UCSD-AML1 (cell line): ENCODE data around the gene ITGA8.
"Not testable (repeated sequence)": the region's sequence is repeated elsewhere in the genome, so short reads cannot be mapped to it uniquely, and the experiment has no call there.

Experiments
- DNase-seq: peaks from one replicate; lab custom pipeline; 2025; ENCODE audit not compliant: unreplicated experiment; lab: John Stamatoyannopoulos, UW

Gene ITGA8

DNA sequence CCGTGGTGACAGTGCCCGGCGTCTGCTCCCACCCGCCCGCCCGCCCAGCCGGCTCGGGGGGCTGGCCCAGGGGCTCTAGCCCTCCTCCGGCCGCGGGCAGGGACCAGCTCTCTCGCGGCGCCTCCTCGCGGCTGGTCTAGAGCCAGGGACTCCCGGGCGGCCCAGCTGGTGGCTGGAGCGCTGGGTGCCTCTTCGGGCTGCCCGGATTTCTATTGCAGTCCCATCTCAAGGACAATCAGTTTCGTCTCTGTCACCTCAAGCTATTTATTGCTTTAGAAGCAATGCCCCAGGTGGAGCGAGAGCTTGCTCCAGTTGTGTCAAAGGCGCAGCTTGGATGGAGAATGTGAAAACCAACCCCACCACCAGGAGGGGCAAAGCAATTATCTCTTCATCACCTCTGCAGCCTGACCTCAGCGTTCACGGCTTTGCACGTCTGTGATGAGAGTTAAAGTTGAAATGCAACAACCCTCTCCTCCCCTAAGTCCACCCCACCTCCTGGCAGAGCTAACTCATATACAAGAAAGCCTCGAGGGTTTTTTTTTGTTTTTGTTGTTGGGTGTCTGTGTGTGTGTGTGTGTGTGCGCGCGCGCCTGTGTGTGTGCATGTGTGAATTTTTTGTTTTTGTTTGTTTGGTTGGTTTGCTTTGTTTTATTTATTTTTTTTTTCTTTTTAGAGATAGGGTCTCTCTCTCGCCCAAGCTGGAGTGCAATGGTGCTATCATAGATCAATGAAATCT lies at the start of gene ITGA8:
ITGA8 (minus strand) TSS at position 24 of the 736 bp plus-strand sequence. CDS start 151 bp downstream, outside the sequence.
- DNase-seq, result no peak

DNA sequence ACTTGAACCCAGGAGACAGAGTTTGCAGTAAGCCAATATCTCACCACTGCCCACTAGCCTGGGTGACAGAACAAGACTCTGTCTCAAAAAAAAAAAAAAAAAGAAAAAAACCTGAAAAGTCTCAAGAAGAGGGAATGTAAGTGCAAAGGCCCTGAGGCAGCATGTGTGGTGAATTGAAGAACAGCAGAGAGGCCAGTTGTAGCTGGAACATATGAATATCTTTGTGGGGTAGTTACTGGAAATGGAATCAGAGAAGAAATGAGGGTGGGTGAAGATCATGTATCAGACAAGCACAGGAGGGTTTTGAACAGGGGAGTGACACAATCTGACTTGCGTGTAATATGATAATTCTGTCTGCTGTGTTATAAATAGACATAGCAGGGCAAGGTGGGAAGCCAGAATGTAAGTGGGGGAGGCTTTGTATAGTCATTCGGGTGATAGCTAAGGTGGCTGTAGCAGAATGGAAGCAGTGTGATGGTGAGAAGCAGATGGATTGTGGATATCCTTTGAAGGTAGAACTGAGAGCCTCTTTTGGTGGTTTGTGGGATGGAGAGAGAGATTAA lies 45.3 kb upstream of the ITGA8 start:
- no peak for DNase-seq

DNA sequence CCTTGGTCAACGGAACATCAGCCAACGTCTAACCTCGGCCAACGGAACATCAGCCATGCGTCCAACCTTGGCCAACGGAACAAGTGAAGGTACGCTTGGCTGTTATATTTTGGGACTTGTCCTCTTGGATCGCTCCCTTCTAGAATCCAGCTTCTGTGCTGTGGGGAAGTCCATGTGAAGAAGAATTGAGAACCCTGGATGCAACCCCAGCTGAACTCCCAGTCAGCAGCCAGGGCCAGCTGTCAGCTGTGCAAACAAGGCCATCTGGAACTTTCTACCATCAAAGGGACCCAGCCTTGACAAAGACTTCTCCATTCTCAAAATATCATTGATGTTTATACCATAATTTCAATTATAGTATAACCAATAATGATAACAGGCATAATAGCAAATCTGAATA lies 43.3 kb upstream of the ITGA8 start:
- no peak for DNase-seq

DNA sequence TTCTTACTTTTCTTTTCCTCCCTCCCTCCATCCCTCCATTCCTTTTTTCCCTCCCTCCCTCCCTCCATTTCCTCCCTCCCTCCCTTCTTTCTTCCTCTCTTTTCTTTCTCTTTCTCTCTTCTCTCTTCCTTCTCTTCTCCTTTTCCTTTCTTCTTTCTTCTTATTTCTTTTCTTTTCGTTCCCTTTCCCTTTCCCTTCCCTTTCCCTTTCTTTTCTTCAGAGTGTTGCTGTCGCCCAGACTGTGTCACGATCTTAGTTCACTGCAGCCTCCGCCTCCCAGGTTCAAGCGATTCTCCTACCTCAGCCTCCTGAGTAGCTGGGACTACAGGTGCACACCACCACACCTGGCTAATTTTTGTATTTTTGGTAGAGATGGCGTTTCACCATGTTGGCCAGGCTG lies 42.5 kb upstream of the ITGA8 start:
- not testable (repeated sequence) for DNase-seq

DNA sequence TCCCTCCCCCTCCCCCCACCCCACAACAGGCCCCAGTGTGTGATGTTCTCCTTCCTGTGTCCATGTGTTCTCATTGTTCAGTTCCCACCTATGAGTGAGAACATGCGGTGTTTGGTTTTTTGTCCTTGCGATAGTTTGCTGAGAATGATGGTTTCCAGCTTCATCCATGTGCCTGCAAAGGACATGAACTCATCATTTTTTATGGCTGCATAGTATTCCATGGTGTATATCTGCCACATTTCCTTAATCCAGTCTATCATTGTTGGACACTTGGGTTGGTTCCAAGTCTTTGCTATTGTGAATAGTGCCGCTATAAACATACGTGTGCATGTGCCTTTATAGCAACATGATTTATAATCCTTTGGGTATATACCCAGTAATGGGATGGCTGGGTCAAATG lies 41.5 kb upstream of the ITGA8 start:
- not testable (repeated sequence) for DNase-seq

DNA sequence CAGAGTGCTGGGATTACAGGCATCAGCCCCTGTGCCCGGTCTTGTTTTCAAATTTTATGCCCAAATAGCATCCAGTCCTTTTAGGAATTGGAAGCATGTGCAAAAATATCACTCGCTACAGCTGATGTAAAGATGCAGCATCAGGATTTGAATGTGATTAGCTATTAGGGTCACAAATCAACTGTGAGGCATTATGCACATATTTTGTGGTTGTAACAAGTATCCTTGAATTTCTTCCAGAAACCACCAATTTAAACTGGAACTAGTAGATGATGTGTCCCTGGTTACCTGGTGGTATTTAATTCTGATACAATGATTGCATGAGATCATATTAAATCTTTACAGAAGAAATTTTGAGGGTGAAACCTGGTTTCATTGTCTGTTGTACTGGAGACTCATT lies 41.0 kb upstream of the ITGA8 start:
- DNase-seq, result no peak

DNA sequence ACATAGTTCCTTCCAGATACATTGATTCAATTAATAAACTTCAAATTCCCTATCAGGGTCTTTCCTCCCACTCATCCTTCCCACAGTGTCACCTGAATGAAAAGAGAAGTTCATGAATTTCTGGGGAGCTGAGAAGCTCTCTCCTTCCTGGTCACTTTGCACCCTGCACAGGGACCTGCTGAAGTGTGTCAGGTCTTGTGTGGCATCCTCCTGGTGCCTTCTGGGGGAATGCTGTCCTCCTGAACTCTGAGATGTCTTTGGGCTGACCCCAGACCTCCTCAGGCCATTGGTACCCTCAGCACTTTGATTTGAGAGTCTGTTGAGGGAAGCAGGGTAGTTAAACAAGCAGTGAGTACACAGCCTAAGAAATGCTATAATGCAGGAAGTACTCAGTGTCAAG lies 39.5 kb upstream of the ITGA8 start:
- DNase-seq, result no peak

DNA sequence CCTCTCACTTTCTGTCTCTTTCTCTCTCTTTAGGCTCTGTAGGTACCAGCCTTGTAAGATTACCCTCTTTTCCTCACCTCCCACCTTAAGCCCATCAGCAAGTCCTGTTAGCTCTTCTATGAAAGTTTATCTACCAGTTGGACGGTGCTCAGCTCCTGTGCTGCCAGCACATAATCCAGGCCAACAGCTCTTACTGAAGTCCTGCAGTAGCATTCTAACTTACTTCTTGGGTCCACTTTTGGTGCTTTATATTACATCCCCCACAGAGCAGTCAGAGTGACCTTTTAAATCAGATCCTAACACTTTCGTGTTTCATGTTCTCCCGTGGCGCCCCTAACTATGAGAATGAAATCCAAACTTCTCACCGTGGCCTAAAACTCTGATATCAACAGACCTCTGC lies 38.9 kb upstream of the ITGA8 start:
- DNase-seq, result no peak

DNA sequence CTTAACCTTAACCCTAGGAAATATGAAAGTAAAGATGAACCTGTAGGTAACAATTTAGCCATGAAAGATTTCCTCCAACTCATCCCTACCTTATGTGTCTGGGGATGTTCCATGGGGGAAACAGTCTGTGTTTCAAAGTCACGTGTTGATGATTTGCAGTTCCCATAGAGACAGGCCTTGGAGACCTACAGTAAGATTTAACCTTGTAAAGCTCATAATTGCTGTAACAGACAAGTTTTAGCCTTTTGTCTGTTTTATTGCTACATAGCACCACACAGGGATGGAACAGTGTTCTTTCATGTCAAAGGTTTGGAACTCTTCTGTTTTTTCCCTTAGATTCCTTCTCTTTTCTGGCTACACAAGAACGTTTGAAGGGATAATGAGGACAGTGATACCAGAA lies 35.2 kb upstream of the ITGA8 start:
- no peak for DNase-seq

DNA sequence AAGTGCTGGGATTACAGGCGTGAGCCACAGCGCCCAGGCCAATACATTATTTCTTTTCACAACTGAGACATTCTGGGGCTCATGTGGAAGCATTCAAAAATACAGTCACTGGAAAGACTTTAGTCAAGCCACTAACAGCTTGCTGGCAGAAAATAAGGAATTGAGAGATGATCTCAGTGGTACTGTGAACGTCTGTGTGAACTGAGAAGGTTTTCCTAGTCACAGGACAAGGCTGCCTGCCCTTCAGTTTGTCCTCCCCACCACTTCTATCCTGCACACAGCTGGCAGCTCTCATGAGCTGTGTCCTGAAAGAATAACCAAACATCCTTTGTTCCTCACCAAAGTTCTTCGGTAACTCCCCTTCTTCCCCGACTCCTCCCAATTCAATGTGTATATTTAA lies 31.3 kb upstream of the ITGA8 start:
- DNase-seq, result no peak

DNA sequence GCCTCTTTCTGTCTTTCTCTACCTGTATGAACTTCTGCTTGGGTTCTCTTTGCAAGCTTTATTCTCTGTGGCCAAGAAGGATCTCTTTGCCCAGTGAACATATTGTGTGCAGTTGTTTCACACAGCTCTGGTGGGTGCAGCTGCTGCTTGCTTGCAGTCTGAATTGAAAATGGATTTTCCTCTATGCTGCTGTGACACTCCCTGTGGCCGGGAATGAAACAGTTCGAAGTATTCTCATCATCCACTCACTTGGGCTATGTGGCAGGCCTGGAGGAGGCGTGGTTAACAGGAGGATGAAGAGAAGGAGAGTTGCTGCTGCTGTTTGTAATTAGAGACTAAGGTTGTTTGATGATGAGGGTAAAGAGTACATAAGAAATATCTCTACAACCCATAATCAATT lies 28.4 kb upstream of the ITGA8 start:
- no peak for DNase-seq

DNA sequence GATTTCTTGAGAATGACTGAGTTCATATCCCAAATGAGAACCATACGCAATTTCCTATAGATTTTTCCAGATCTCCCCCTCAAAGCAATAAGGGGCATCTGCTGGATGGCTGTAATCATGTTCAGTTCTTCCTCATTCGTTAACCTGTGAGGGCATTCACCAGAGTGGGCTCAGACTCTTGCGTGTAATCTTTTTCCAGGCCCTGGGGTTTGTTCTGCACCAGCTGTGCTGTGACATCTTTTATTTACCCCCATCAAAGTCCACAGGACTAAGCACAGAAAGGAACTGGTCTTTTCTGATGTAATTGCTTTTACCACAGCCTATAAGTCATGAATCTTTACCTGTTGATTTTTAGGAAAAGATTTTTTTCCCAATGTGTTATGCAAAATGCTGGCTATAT lies 27.9 kb upstream of the ITGA8 start:
- DNase-seq, result no peak

DNA sequence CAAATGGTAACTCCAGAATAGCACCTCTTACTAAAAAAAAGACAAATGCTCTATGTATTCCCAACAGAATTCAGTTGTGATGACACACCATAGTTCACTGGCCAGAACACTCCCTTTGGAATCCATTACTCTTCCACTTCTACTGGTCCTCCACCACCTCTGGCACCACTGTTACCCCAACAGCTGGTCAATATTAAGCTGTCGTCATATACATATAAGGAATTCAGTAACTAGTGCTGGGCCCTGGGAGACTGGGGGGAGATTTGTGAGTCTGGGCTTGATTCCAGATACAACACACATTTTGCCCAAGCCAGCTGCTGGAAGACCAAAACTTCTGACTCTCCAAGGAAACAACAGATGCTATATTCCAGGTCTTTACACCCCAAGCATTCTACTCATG lies 26.0 kb upstream of the ITGA8 start:
- DNase-seq, result no peak

DNA sequence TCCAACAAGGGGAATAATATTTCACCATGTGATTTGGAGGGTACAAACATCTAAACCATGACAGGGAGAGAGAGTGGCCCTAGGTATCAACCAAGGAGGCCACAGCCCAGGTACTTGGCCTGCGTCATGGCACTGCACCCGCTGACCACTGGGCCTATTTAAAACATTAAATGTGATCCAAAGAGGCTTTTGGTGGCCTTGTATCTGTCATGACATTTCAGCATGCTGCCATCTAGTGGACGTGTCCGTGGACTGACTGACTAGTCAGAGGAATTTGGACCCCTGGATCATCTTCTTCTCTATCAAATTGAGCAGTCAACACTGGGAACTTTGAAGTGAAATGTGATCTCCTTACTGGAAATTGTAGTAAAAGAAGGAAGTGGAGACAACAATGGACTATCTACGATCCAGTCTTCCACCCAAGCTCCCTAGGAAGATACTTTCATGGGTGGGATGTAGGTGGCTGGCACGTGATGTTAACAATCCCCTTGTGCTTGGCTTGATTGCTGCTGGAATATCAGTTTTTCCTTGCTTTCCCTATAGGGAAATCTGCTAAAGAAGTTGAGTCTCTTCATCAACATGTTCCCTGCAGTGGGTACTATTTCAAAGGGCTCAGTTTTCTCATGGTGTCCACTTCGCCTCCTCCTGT lies 24.6 kb upstream of the ITGA8 start:
- DNase-seq, result peak; percentile 21

DNA sequence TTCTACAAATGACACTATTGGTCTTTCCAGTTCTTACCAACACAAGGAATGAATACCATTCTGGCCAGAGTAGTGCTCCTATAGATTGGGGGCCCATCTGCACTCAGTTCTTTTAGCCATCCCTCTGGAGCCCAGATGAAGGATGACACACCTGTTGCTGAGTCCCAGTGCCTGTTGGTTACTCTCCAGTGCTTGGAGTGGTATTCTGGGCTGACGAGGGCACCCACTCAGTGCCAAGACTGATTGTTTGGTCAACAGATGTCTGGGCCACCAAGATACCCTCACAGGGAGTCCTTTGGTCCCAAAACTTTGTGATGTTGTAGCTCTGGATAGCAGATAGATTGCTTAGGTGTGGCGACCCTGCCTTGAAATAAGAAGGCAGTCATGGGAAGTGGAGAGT lies 23.7 kb upstream of the ITGA8 start:
- no peak for DNase-seq

DNA sequence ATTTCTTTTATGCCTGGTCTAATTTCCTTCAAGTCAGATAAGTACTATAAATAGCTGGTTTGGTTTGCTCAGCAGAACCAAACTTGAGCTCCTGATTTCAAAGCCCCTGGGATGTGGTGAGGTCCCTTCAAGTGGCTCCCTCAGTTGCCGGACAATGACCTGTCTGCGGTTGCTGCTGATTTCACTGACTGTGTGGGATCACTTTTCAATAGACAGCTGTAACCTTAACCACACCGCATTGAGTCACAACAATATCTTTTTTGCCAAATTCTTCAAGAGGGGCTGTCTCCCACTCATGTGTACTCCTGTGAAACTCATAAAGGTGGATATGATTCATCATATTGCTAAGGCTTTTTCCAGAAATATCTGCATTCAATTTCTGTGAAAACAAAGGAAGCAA lies 23.1 kb upstream of the ITGA8 start:
- DNase-seq, result no peak

DNA sequence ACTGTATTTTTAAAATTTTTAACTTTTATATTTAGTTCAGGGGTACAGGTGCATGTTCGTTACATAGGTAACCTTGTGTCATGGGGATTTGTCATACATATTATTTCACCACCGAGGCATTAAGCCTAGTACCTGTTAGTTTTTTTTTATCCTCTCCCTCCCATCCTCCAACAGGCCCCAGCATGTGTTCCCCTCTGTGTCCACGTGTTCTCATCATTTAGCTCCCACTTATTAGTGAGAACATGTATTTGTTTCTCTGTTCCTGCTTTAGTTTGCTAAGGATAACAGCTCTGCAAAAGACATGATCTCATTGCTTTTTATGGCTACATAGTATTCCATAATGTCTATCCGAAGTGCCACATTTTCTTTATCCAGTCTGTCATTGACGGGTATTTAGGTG lies 22.4 kb upstream of the ITGA8 start:
- DNase-seq, result no peak

DNA sequence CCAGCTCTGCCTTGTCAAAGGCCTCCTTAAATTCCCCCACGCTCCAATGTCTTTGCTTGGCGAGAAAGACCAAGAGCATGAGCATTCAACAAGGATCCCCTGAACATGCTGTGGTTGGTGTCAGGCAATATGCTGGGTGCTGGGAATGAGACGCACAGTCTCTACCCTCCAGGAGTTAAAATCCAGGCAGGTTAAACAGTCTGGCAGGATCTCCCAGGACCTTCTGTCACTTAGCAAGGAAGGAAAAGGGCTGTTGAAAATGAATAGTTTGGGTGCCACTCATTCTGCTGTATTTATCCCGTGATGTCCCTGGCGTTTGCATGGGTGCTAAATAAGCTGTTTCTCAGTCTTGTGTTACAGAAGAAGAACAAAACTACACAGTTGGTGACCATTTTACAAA lies 21.9 kb upstream of the ITGA8 start:
- no peak for DNase-seq

DNA sequence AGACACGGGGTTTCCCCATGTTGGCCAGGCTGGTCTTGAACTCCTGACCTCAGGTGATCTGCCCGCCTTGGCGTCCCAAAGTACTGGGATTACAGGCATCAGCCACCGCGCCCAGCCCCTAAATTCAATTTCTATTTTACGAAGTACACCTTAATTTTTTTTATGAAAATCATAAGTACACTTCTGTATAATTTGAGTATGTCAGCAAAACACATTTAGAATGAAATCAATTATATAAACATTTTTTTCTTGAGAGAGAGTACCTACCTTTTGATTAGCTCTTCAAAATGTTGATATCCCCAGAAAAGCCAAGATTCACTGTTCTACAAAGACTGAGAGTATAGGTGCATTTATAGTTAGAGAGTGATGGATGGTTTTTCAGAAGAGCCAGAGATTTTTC lies 20.5 kb upstream of the ITGA8 start:
- DNase-seq, result no peak

DNA sequence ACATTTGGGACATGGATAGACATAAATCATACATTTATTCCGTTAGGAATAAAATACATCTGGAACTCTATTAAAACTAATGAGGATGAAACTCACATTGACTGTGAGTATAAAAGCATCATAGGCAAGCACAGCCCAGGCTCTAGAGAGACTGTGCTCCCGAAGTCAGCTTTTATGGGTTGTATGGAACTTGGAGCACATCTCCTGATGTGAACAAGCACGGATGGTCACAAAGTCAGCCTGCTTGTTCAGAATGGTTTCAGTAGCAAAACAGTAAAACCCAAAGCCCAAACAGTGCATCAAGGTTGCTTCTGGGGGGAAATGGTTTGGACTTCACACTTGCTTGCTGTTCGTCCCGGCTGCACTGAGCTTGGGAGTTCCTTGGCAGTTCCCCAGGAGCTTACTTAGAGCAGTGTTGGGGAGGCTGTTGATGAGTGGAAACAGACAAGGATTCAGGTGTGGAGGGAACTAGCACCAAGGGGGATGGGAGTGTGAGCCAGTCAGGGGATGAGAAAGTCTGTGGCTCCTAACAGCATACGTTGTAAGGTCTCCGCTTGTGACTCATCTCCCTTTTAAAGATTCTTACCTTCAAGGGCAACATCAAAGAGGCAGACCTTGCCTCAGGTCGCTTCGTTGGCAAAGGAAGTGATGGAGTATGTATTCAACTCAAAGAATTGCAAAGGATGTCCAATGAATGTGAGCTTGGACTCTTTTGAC lies 19.7 kb upstream of the ITGA8 start:
- DNase-seq, result no peak

DNA sequence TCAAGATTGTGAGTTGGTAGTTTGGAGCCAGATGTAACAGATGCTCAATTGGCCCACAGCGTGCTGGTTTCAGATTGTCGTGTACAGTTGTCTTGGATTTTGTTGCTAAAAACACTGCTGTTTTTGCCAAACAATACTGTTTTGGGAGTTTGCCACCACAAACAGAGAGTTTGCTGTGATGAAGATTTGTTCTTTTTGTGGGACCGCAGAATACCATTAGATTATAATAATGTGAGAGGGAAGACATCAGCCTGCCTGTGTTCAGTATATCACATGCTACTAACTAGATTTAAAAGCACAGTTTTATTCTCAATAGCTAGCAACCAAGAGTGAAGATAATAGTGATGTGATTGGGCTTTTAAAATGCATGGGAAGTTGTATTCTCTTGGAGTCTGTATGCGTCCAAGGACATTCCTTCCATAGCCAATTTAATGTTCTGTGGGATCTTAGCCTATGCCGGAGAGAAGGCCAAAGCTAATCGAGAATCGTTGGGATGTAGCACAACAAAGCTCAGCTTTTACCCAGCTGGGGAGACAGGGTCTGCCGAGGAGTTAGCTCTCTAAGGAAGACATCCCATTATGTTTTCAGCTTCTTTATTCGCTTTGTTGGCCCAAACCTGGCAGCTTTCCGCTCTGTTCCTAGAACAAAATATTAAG lies 18.7 kb upstream of the ITGA8 start:
- no peak for DNase-seq
